ENCODE measurements around the gene COBL. TPM values are rescaled to one million over a fixed set of nuclear protein-coding genes. Genes with fewer than 3 reads are reported as not detected.

Gene COBL
- total RNA-seq, 6 experiments from 2014 or later: 21.5 to 35.9 (median 24.6) TPM

DNA sequence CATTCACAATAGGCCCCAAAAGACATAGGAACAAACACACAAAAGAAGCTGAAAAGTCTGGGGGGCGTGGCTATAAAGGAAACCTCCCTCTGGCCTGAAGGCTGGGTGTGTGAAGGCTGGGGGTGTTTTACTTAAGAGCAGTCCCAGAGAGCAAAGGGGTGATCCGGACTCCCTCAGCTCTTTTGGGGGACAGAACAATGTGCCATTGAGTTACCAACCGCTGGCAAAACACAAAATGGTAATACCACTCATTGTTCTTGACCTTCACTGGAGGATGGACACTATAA is 189.0 kb downstream of the COBL start:
- TF ChIP-seq POLR2A (IDR thresholded peaks at IDR 0.05) (no peak), CTCF (IDR thresholded peaks at IDR 0.05) (no peak)
- ATAC-seq (no peak), DNase-seq (no peak)
- Histone ChIP-seq H3K9me3 (no peaks in the 10 kb centered on the region), H3K4me1 (no peaks in the 10 kb centered on the region), H3K36me3 (no peaks in the 10 kb centered on the region), H3K27me3 (no peaks in the 10 kb centered on the region), H3K27ac (no peak overlapping the region), H3K4me3 (no peak overlapping the region)
- intact Hi-C loops (cut with DNase I): no loop called here
- WGBS (ENCODE audit: insufficient coverage, low coverage, low lambda C conversion rate, missing lambda C conversion rate): 50% methylated on average over 2 of the region's 3 CpGs

DNA sequence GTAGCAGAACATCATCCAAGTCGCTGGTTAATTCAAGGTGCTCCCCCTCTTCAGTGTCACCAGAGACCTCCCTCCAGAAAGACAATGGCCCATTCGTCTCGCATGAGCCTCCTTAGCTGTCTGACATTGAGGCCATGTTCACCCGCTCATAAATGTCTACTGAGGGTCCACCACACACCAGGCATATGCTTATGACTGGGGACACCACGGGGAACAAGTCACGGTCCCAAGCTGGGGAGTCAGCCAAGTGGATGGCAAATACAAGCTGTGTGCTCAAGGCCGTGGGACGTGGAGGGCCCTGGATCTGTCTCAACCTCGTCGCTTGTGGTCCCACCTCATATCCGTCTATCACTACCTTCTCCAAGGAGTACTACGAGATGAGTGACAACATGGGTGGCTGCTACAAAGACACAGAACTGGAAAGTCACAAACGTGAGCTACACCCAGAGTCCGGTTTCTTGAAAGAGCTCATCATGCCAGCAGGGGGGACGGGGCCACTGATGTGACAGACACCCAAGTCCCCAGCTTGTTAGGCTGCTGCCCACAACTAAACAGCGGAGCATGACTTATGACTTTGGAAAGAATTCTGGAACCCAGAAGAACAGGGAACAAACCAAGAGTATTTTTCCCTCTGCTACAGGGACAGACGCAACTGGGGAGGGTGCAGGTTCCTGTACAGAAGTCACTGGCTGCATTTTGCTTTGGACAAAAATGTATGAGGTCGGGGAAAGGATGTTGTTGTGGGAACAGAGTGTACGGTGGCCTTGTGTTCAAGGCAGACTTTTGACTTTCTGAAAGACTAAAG is 189.6 kb downstream of the COBL start:
- 89% methylated on average over 16 of the region's 19 CpGs for WGBS (ENCODE audit: insufficient coverage, low coverage, low lambda C conversion rate, missing lambda C conversion rate)
- Histone ChIP-seq H3K36me3 (no peaks in the 10 kb centered on the region), H3K27ac (no peak overlapping the region), H3K9me3 (no peaks in the 10 kb centered on the region), H3K4me1 (no peaks in the 10 kb centered on the region), H3K27me3 (no peaks in the 10 kb centered on the region), H3K4me3 (no peak overlapping the region)
- TF ChIP-seq POLR2A (IDR thresholded peaks at IDR 0.05) (no peak), CTCF (IDR thresholded peaks at IDR 0.05) (no peak)
- ATAC-seq: peak in 1 of 4 donors; percentile 35
- intact Hi-C loops (cut with DNase I): no loop called here
- DNase-seq: no peak

GRCh38 chr7:51126324-51126723 is 190.3 kb downstream of the COBL start:
- TF ChIP-seq POLR2A (IDR thresholded peaks at IDR 0.05) (no peak), CTCF (IDR thresholded peaks at IDR 0.05) (no peak)
- intact Hi-C loops (cut with DNase I): no loop called here
- 100% methylated on average over 1 of the region's 5 CpGs for WGBS (ENCODE audit: insufficient coverage, low coverage, low lambda C conversion rate, missing lambda C conversion rate)

DNA sequence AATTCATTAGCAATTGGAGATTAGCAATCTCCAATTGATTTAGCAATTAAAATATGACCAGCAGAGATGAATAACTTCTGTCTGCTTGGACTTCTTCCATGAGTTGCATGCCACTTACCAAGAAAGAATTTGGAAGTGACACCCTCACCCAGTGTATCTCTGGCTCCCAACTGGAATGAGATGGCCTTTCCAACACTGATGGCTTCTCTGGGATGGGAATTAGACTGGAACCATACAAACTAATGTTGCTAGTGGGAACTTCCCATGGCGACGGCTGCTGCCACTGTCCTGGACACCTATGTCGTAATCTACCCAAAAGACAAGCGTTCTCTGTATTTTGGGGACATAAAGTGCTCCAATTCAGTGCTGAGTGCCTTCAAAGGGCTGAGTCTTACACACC is 192.3 kb downstream of the COBL start:
- no peaks in the 10 kb centered on the region for H3K4me1 ChIP-seq
- WGBS (ENCODE audit: insufficient coverage, low coverage, low lambda C conversion rate, missing lambda C conversion rate): 60% methylated on average over 1 of the region's 4 CpGs
- no peaks in the 10 kb centered on the region for H3K27me3 ChIP-seq
- no peak for TF ChIP-seq CTCF (IDR thresholded peaks at IDR 0.05)
- TF ChIP-seq POLR2A (IDR thresholded peaks at IDR 0.05): no peak
- H3K36me3 ChIP-seq: no peaks in the 10 kb centered on the region
- intact Hi-C loops (cut with DNase I): no loop called here
- H3K4me3 ChIP-seq: no peak overlapping the region
- no peaks in the 10 kb centered on the region for H3K9me3 ChIP-seq
- H3K27ac ChIP-seq: no peak overlapping the region
- ATAC-seq (no peak), DNase-seq (no peak)

More at GRCh38 chr7:51126324-51126723, 190.3 kb downstream of the COBL start:
- no peak overlapping the region for H3K27ac ChIP-seq
- no peaks in the 10 kb centered on the region for H3K4me1 ChIP-seq
- ATAC-seq (no peak), DNase-seq (no peak)
- no peaks in the 10 kb centered on the region for H3K36me3 ChIP-seq
- no peaks in the 10 kb centered on the region for H3K9me3 ChIP-seq
- H3K4me3 ChIP-seq: no peak overlapping the region
- no peaks in the 10 kb centered on the region for H3K27me3 ChIP-seq

All from right lobe of liver (tissue), 6 donors.